Mesodermal cell (in vitro differentiated cells): Measurements from ENCODE around the gene C5orf15.

ENCODE experiments used
- H3K27ac ChIP-seq: 2 replicates; pipeline ENCODE4 v1.7.0; 2013; ENCODE audit warnings: mild to moderate bottlenecking, low read depth, low read length, moderate library complexity; ENCODE audit not compliant: severe bottlenecking
- H3K36me3 ChIP-seq: 2 replicates; pipeline ENCODE4 v1.7.1; 2013; ENCODE audit warnings: mild to moderate bottlenecking, low read length, moderate library complexity; ENCODE audit not compliant: control insufficient read depth, insufficient read depth
- H3K4me1 ChIP-seq: one replicate; pipeline ENCODE4 v1.7.1; 2013; ENCODE audit warnings: mild to moderate bottlenecking, low read length; ENCODE audit not compliant: insufficient read depth, control insufficient read depth, poor library complexity, severe bottlenecking
- H3K4me3 ChIP-seq: 2 replicates; pipeline ENCODE4 v1.7.0; 2013; ENCODE audit warnings: low read length, control low read depth, mild to moderate bottlenecking; ENCODE audit not compliant: insufficient read depth, poor library complexity, severe bottlenecking; ENCODE audit errors: extremely low read depth
- H3K9me3 ChIP-seq: 2 replicates; pipeline ENCODE4 v1.7.1; 2013; ENCODE audit warnings: mild to moderate bottlenecking, low read length, moderate library complexity; ENCODE audit not compliant: control insufficient read depth
- WGBS, 2 experiments: methylation state at CpG; one replicate each; pipeline ENCODE4 v1.1.5; 2013; ENCODE audit warnings: missing lambda C conversion rate in 2 of 2; ENCODE audit not compliant: insufficient coverage in 2 of 2; 5-methylcytosine and 5-hydroxymethylcytosine counted together

Gene C5orf15

GRCh38 chr5:133918731-133919130 lies 49.7 kb downstream of the C5orf15 start:
- no peak overlapping the region for H3K27ac ChIP-seq
- H3K4me3 ChIP-seq = no peak overlapping the region
- WGBS, 2 experiments = 92 to 94% methylated on average over 9 to 10 of the region's 10 CpGs
- H3K36me3 ChIP-seq = no peaks in the 10 kb centered on the region
- H3K9me3 ChIP-seq = no peaks in the 10 kb centered on the region
- H3K4me1 ChIP-seq = no peaks in the 10 kb centered on the region

- Histone ChIP-seq H3K4me1 (no peaks in the 10 kb centered on the region), H3K9me3 (no peaks in the 10 kb centered on the region), H3K36me3 (no peaks in the 10 kb centered on the region), H3K4me3 (no peak overlapping the region), H3K27ac (no peak overlapping the region)
- WGBS, 2 experiments = 86 to 97% methylated on average over 5 to 10 of the region's 10 CpGs
These were observed 50.1 kb downstream of the C5orf15 start for GRCh38 chr5:133918316-133918715.

- no peaks in the 10 kb centered on the region for H3K36me3 ChIP-seq
- no peak overlapping the region for H3K4me3 ChIP-seq
- 83 to 100% methylated on average over 3 to 4 of the region's 7 CpGs for WGBS, 2 experiments
- H3K9me3 ChIP-seq = no peaks in the 10 kb centered on the region
- H3K4me1 ChIP-seq = no peaks in the 10 kb centered on the region
- H3K27ac ChIP-seq = no peak overlapping the region
These were observed 50.6 kb downstream of the C5orf15 start for GRCh38 chr5:133917785-133918184.

GRCh38 chr5:133916914-133917313 lies 51.5 kb downstream of the C5orf15 start:
- H3K4me3 ChIP-seq = no peak overlapping the region
- H3K4me1 ChIP-seq = no peaks in the 10 kb centered on the region
- no peaks in the 10 kb centered on the region for H3K36me3 ChIP-seq
- no peaks in the 10 kb centered on the region for H3K9me3 ChIP-seq
- WGBS, 2 experiments = 84 to 92% methylated on average over 5 of the region's 6 CpGs
- no peak overlapping the region for H3K27ac ChIP-seq

GRCh38 chr5:133916479-133916878 lies 51.9 kb downstream of the C5orf15 start:
- H3K9me3 ChIP-seq = no peaks in the 10 kb centered on the region
- no peak overlapping the region for H3K4me3 ChIP-seq
- H3K36me3 ChIP-seq = no peaks in the 10 kb centered on the region
- no peak overlapping the region for H3K27ac ChIP-seq
- WGBS, 2 experiments = 89% methylated on average over 1 of the region's 1 CpG; no CpG with 5 or more reads in 1 of the 2 experiments
- no peaks in the 10 kb centered on the region for H3K4me1 ChIP-seq

GRCh38 chr5:133914434-133914833 lies 54.0 kb downstream of the C5orf15 start:
- Histone ChIP-seq H3K9me3 (no peaks in the 10 kb centered on the region), H3K36me3 (no peaks in the 10 kb centered on the region), H3K4me3 (no peak overlapping the region), H3K27ac (no peak overlapping the region), H3K4me1 (no peaks in the 10 kb centered on the region)
- WGBS, 2 experiments = 71 to 100% methylated on average over 2 of the region's 3 CpGs

- Histone ChIP-seq H3K27ac (no peak overlapping the region), H3K4me1 (no peaks in the 10 kb centered on the region), H3K36me3 (no peaks in the 10 kb centered on the region), H3K9me3 (no peaks in the 10 kb centered on the region), H3K4me3 (no peak overlapping the region)
- 88 to 94% methylated on average over 2 to 3 of the region's 8 CpGs for WGBS, 2 experiments
These were observed 54.8 kb downstream of the C5orf15 start for GRCh38 chr5:133913413-133914155.

GRCh38 chr5:133912951-133913350 lies 55.5 kb downstream of the C5orf15 start:
- H3K4me1 ChIP-seq = no peaks in the 10 kb centered on the region
- H3K9me3 ChIP-seq = no peaks in the 10 kb centered on the region
- 89 to 93% methylated on average over 10 of the region's 10 CpGs for WGBS, 2 experiments

GRCh38 chr5:133910571-133910970 lies 57.9 kb downstream of the C5orf15 start:
- WGBS, 2 experiments = 60 to 67% methylated on average over 3 to 6 of the region's 6 CpGs
- Histone ChIP-seq H3K4me3 (no peak overlapping the region), H3K9me3 (no peaks in the 10 kb centered on the region), H3K36me3 (no peaks in the 10 kb centered on the region), H3K27ac (no peak overlapping the region), H3K4me1 (no peaks in the 10 kb centered on the region)

More at GRCh38 chr5:133912951-133913350, 55.5 kb downstream of the C5orf15 start:
- Histone ChIP-seq H3K36me3 (no peaks in the 10 kb centered on the region), H3K27ac (no peak overlapping the region), H3K4me3 (no peak overlapping the region)

- no peaks in the 10 kb centered on the region for H3K36me3 ChIP-seq
- no peak overlapping the region for H3K27ac ChIP-seq
- H3K4me3 ChIP-seq = no peak overlapping the region
- 89 to 96% methylated on average over 4 of the region's 4 CpGs for WGBS, 2 experiments
- no peaks in the 10 kb centered on the region for H3K9me3 ChIP-seq
- H3K4me1 ChIP-seq = no peaks in the 10 kb centered on the region
These were observed 58.8 kb downstream of the C5orf15 start for GRCh38 chr5:133909603-133910002.

GRCh38 chr5:133907075-133907474 lies 61.4 kb downstream of the C5orf15 start:
- Histone ChIP-seq H3K36me3 (no peaks in the 10 kb centered on the region), H3K27ac (no peak overlapping the region), H3K4me1 (no peaks in the 10 kb centered on the region), H3K9me3 (no peaks in the 10 kb centered on the region), H3K4me3 (no peak overlapping the region)
- WGBS, 2 experiments = 91 to 96% methylated on average over 7 to 8 of the region's 9 CpGs
